GM21619 (cell line): ENCODE results near the gene TMEM87B.
"Not testable (repeated sequence)": the region's sequence is repeated elsewhere in the genome, so short reads cannot be mapped to it uniquely, and the experiment has no call there.

Source experiments
- ATAC-seq: cut with Tn5 transposase; IDR thresholded peaks from one replicate; pipeline ENCODE4 v1.9.1; 2021; ENCODE audit not compliant: unreplicated experiment

TMEM87B gene

DNA sequence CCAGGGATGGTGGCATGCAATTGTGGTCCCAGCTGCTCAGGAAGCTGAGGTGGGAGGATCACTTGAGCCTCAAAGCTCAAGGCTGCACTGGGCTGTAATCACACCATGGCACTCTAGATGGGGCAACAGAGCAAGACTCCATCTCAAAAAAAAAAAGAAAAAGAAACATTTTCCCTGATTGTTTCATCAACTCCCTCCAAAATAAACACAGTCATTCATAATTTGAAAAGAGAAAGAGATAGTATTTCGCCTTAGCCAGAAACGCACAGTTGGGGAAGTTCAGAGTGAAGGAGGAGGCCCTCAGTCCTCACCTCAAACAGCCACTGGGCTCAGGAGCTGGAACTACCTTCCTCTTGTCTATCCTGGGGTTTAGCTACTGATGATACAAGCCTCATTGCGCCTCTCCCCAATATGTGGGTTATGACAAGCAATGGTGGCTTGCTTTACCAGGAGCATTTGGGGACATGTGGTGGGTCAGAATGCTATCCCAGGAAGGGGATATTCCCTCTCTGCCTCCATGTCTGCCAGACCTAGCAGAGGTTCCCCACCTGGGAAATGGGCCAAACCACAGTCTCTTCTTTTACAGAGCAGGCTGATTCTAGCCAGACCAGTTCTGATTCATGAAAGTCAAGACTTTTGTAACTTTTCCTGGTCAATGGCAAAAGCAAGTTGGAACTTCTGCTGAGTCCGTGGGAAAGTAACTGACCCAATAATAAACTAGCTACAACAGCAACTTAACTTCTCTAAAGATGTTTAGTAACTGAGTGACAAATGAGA is 22.2 kb upstream of the TMEM87B start:
- no peak for ATAC-seq

DNA sequence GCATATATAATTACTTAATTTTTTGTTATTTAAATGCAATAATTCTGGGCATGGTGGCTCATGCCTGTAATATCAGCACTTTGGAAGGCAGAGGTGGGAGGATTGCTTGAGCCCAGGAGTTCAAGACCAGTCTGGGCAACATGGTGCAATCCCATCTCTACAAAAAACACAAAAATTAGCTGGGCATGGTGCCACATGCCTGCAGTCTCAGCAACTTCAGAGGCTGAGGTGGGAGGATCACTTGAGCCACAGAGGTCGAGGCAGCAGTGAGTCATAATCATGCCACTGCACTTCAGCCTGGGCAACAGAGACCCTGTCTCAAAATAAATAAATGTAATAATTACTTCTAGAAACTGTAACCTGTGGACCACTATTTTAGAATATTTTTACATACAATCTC is 21.5 kb upstream of the TMEM87B start:
- no peak for ATAC-seq

DNA sequence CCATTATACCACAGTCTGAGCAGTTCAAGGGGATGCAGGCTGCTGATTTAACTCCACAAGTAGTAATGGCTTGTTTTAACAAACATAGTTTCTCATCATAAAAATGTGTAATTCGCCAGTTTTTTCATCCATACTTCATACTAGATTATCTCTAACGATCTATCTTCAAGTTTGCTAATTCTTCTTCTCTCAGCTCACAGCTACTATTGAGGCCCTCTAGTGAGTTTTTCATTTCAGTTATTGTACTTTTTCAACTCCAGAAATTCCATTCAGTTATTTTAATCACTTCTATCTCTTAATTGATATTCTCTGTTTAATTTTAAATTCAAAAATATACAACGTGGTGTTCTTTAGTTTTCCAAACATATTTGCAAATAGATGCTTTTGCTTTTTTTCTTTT is 20.1 kb upstream of the TMEM87B start:
- no peak for ATAC-seq

DNA sequence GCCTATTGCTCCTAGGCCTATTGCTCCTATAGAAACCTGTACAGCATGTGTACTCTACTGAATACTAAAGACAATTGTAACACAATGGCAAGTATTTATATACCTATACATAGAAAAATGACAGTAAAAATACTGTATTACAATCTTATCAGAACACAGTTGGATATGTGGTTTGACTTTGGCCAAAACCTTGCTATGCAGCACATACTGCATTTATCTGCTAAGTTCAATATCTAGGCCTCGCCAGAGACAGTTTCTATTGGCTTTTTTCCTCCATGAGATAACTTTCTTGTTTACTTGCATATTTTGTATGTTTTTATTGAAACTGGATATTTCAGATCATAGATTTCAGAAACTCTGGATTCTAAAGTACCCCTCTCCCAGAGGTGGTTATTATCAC is 19.3 kb upstream of the TMEM87B start:
- ATAC-seq, result no peak

DNA sequence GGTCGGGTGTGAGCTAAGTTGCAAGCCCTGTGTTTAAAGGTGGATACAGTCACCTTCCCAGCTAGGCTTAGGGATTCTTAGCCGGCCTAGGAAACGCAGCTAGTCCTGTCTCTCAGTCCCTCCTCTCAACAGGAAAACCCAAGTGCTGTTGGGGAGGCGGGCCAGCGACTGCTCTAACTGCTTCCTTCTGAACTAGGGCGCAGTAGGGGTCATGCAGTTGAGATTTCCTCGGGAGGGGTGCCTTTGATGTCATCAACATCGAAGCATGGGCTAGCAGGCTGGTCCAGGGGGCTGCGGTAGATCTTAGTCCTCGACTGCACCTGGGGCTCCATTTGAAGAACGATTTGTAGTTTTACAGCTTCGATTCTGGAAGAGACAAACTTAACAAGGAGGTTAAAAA is 15.5 kb upstream of the TMEM87B start:
- not testable (repeated sequence) for ATAC-seq

DNA sequence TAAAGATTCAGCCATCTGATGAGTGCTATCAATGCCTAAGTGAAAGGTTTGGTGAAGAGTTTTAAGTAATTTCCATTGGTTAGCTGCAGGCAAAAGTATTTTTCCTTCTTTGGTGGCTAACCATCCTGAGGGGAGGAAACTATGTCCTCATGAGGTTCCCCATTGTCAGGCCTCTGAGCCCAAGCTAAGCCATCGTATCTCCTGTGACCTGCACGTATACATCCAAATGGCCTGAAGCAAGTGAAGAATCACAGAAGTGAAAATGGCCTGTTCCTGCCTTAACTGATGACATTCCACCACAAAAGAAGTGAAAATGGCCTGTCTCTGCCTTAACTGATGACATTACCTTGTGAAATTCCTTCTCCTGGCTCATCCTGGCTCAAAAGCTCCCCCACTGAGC is 15.0 kb upstream of the TMEM87B start:
- ATAC-seq, result not testable (repeated sequence)

DNA sequence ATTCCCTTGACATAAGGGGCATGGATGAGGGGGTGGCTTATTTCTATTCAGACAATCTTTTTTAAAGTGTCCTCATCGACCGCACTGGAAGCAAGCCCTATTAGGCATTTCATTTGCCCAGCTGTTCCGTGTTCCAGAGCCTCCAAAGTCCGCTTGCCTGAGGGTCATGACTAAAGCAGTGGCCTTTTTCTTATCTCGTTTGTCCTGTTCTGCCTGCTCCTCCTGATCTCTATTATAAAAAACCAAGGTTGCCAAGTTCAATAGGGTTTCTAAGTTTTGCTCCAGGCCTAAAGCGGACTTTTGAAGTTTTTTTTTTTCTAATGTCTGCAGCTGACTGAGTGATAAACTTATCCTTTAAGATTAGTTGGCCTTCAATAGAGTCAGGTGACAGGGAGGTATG is 13.6 kb upstream of the TMEM87B start:
- not testable (repeated sequence) for ATAC-seq

DNA sequence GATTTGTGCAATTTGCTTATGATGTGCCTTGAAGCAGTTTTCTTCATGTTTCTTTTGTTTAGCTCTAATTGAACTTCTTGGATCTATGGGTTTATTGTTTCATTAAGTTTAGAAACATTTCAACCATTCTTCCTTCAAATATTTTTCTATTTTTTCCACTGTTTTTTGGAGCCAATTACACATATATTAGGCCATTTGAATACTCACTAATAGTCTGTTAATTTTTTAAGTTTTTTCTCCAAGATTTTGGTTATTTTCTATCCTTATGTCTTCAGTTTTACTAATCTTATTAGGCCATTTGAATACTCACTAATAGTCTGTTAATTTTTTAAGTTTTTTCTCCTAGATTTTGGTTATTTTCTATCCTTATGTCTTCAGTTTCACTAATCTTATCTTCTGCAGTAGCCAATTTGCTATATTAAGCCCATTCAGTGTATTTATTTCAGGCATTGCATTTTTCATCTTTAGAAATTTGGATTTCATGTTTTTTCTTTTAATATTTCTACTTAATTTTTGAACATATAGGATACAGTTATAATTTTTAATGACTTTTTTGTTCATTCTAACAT is 9.5 kb upstream of the TMEM87B start:
- ATAC-seq, result no peak

DNA sequence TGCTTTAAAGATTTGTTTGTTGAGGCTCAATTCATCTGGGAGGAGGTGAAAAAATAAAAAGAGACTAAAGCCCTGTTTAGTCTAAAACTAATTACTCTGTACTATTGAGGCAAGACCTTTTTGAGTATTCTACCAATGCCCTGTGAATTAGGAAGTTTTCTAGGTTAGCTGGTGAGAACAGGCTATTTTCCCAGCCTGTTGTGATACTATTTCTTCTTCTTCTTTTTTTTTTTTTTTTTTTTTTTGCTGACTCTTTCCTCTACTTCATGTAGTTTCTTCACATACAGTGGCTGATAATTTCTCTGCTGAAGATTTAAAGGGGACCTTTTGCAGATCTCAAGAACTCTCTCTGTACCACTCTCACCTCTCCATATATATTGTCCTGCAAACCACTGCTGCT is 8.8 kb upstream of the TMEM87B start:
- ATAC-seq, result no peak

DNA sequence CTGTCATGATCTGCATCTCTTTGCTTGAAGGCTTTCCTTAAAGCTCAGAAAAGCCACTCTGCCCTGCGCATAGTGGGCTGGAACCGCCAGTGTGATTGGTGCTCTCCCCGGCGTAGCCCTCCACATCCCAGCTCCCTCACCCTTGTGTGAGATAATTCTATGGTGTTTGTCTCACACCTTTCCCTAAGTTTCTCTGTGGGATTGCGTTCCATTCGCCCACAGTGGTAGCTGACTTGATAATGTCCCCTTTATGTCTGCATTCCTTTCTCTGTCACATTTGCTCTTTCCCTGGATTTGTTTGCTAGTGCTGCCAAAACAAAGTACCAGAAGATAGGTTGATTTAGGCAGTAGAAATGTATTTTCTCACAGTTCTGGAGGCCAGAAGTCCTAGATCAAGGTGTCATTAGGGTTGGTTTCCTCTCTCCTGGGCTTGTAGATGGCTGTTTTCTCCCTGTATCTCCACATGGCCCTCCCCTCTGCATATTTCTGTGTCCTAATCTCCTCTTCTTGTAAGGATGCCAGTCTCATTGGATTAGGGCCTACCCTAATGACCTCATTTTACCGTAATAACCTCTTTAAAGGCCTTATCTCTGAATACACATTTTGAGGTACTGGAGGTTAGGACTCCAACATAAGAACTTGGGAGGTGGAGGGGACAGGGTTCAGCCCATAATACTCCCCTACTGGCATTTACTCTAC is 7.4 kb upstream of the TMEM87B start:
- ATAC-seq, result no peak

DNA sequence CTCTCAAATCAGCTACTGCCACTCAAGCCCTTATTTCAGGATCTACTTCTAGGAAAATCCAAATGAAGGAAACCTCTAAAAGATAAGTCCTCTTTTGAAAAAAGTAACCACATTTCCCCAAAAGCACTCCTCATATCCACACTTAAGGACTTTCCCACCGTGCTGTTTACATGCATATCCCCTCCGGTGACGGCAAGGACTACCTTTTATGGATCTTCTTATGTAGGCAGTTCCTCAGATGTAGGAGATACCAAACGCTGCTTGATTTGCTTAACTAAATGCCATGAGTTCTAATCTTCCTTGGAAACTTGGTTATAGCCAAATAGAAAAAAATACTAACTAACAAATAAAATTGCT is 6.9 kb upstream of the TMEM87B start:
- no peak for ATAC-seq

DNA sequence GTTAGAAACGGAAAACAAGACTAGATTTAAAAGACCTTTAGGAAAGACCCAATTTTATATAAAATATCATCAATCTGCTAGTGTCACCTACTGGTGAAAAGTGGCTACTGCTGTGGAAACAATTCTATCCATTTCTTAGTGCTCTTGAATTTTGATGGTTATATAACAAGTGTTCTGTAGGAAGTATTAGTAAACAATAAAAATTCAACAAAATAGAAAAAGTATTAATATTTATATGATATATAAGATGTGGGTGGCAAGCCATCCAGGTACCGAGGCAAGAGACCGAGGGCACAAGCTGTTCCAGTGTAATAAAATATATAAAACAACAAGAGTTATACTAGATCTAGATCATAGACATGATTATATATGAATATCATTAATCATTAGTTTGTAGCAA is 6.2 kb upstream of the TMEM87B start:
- no peak for ATAC-seq

DNA sequence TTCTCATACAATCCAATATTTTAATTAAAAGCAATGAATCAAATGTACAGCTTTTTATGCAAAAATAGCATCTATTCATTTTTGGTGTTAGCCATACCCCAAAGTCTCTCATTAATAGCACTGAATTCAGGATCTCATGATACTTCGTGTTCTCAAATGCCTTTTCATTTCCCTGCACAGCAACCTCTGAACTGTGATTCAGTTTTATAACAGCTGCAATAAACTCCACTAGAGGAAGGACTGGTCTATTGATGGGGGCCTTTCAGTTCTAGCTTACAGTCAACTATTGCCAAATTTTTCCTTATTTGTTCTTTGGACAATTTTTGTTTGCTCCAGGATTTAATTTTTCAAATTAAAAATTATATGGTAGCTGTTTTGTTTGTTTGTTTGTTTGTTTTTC is 4.8 kb upstream of the TMEM87B start:
- no peak for ATAC-seq

DNA sequence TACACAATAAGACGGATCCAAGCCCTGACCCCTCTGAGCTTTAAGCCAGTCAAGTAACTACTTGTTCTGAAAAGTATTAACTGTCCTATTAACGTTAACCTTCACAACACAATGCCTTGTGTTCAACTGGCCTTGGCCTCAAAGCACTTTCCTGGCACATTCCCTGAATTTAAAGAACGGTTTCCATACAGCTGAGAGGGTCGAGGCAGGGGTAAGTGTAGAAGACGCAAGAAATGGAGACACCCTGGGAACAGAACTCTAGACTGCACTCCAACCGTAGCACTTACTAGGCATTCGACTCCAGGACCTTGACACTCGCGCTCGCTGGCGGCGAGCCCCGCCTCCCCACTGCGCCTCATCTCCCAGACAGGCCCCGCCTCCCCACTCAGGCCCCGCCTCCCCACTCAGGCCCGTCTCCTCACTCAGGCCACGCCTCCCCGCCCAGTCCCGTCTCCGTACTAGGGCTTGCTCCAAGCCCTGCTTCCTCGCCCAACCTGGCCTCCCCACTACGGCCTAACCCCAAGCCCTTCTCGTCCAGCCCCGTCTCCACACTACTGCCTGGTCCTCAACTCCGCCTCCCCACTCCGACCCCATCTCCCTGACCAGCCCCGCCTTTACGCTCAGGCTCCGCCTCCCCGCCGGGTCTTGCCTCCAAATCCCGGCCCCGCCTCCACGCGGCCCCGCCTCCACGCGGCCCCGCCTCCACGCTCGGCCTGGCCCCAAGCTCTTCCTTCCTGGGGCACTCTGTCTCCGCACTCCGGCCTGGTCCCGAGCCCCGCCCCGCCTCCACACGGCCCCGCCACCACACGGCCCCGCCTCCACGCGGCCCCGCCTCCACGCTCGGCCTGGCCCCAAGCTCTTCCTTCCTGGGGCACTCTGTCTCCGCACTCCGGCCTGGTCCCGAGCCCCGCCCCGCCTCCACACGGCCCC is 887 bp upstream of the TMEM87B start:
- peak; percentile 51 for ATAC-seq

DNA sequence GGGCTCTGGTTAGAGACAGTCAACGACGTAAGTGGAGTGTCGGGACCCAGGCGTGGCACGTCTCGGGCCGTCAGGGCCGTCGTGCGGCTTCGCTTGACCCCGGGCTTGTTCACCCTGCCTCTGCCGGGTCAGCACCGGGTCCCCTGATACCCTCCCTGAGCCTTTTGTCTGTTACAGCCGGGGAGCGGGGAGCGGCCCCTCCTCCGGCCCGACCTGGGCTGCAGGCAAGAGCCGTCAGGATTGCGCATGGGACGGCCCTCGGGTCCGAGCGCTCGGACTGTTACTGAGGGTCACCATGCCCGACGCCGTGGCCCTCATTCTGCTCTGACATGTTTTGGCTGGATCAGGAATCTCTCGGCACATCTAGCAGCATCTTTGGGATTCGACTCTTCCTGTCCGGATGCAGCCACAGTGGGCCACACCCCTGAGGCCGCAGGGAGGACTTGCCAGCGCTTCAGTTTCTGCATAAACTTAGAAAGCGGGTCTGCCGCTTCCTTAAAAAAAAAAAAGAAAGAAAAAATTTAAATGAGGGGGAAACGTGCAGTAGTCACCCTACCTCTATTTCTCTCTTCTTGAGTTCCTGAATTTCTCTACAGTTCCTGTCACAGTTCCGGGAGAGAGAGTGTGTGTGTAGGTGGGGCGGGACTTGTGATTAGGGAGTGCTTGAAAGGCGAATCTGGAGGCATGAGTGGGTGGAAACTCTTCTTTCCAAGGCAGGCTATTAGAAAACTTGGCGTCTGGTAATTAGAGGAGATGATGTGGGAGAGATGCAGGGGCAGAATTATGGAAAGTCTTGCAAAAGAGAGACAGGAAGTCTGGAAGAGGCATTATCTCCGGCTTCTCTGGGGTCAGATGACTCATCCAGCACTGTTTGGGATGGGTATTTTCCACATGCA is 909 bp downstream of the TMEM87B start:
- no peak for ATAC-seq

DNA sequence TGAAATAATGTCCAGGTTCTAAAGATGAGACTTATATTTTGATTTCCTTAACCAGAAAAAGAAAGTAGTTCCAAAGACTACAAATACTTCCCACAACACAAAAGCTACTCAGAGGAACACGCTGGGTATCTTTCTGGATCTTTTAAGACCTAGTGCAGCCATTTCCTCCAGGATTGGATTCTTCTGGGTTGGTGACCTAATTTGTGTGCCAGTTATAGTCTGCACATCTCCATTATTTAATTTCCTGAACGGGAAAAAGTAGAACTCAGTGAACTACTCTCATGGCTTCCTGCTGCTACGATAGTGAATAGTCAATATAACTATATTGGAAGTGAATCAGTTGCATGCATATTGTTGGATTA is 1.5 kb downstream of the TMEM87B start:
- ATAC-seq, result no peak

DNA sequence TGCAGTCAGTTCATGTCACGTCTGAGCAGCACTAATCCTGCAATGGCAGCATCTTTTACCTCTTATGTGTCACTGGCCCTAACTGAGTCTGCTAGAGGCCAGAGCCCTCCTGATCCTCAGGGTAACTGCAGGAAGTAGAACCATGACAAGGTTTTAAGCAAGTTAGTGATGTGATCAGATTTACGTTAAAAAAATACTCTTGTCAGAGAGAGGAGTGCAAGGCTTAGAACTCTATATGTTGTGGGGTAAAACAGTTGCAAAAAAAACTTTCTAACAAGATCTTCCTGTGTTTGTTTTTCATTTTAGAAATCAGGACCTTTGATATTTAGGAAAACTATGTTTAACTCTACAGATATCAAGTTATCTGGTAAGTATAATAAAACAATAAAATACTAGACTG is 4.6 kb downstream of the TMEM87B start:
- ATAC-seq, result no peak

DNA sequence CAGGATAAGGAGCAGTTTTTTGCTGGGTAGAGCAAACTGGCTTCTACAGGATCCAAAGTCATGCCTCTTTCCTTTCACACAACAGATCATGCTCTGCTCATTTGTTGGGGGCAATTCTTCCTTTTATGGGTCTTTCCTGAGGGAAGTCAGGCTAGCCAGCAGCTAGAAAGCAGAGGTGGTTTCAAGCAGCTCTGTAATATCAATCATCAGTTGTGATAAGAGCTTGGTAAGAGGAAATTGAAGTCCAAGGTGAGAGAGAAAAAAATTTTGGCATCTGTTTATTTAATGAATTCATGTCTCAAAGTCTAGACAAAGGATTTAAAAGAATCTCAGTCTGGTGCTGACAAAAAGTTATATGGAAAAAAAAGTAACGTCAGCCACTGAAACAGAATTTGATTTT is 6.2 kb downstream of the TMEM87B start:
- ATAC-seq, result no peak

DNA sequence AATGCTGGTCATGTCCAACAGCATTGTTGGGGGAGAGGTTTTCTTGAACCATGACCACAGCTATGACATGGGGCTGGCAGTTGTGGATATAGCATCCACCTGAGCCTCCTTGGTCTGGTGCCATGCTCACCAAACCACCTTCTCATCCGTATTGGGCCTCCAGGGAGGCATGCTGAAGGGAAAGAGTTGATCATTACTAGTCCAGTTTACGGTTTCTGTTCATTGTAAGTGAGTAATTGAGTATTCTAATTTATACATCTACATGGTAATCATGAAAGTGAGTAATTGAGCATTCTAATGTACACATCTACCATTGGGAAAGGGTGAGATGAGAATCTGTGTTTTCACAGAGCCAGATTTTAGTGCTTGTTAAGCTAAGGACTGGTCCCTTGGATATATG is 6.8 kb downstream of the TMEM87B start:
- ATAC-seq, result no peak

DNA sequence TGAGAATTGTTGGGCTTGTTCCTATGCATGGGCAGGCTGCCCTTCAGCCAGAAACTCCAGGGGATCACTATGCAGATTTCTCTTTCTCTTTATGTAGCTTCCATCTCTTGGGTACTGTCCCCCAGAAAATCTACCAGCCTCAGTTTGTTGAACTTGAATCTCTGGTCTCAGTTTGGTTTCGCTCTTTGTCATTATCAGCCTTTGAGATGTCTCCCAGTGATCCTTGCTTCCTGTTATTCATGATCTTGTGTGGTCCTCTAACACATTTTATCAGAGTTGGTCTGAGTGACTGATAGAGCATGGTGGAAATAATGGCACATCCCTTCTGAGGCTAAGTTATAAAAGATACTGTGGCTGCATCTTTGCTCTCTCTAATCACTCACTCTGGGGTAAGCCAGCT is 7.8 kb downstream of the TMEM87B start:
- ATAC-seq, result no peak
